ENCODE results near the gene UCMA.

DNA sequence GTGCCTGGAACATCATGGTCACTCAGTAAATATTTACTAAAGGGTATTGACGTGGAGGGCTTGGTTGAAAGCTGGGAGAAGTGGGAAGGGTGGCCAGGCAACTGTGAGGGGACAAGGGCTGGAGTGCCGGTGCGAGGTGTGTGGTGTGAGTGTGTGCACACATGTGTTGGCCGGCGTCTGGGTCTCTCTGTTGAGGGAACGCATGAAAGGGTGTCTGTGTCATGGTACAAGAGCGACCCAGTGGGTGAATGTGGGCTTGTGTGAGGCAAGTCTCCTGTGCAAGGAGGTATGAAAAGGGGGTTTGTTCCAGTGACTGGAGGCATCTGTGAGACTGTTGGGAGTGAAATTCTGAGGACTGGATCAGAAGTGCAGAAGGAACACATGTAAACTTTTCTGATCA lies 29.4 kb upstream of the UCMA start:
- no peak for TF ChIP-seq CTCF (IDR thresholded peaks at IDR 0.05)
- TF ChIP-seq POLR2A (IDR thresholded peaks at IDR 0.05): no peak

All from uterus (tissue), 2 donors.